GM23338 (cell line): ENCODE measurements around the gene MAPK8IP3.

Experiments
- CTCF ChIP-seq, 2 experiments: fragments of 200-600 bp in 1 of 2; sonication (generic) in 1 of 2; conservative IDR thresholded peaks; 2 replicates each; pipeline versions ENCODE4 v1.5.1 to v1.6.1; 2016 to 2017; ENCODE audit warnings: antibody characterized with exemption in 2 of 2, low read depth in 2 of 2, mild to moderate bottlenecking in 2 of 2, moderate library complexity in 1 of 2
- EZH2 ChIP-seq: fragments of 200-600 bp; sonication (generic); IDR thresholded peaks from one replicate; pipeline ENCODE4 v1.8.0; 2017; ENCODE audit warnings: antibody characterized with exemption, mild to moderate bottlenecking, low read depth; ENCODE audit not compliant: unreplicated experiment

GRCh38 chr16:1721372-1721771, 15.4 kb downstream of the MAPK8IP3 start:
- TF ChIP-seq CTCF (conservative IDR thresholded peaks at IDR 0.05; ENCODE audit: low read depth in 2 of 2) (no peak), EZH2 (no peak)
